Omental fat pad (tissue), 4 donors: ENCODE measurements around the gene MTCL1. TPM values are rescaled to one million over a fixed set of nuclear protein-coding genes. Genes with fewer than 3 reads are reported as not detected.

Experiments used
- ATAC-seq: fragments of 150-250 bp; one replicate; pipeline ENCODE4 v1.9.1; 2016; ENCODE audit warnings: mild to moderate bottlenecking, moderate library complexity; ENCODE audit not compliant: low FRiP score
- DNase-seq: peaks from one replicate; pipeline ENCODE4 v3.0.0-alpha.2; 2019; ENCODE audit warnings: low spot score
- total RNA-seq, 4 donors: library from RNA; depleted of rRNA; stranded (reverse); fragments of >200 nt; gene quantifications; one replicate each; pipeline ENCODE4 v1.1.0, GENCODE V29; 2016
- TF ChIP-seq, protein P1 (sequence below), 3 donors: fragments of 450-650 bp; IDR thresholded peaks; one replicate each; pipeline ENCODE4 v1.5.1; 2016 to 2017; ENCODE audit warnings: antibody characterized with exemption in 3 of 3, mild to moderate bottlenecking in 3 of 3, moderate library complexity in 2 of 3

MTCL1 gene
- total RNA-seq, 4 donors from 2014 or later, result 1.6 to 3.5 (median 2.0) TPM

DNA sequence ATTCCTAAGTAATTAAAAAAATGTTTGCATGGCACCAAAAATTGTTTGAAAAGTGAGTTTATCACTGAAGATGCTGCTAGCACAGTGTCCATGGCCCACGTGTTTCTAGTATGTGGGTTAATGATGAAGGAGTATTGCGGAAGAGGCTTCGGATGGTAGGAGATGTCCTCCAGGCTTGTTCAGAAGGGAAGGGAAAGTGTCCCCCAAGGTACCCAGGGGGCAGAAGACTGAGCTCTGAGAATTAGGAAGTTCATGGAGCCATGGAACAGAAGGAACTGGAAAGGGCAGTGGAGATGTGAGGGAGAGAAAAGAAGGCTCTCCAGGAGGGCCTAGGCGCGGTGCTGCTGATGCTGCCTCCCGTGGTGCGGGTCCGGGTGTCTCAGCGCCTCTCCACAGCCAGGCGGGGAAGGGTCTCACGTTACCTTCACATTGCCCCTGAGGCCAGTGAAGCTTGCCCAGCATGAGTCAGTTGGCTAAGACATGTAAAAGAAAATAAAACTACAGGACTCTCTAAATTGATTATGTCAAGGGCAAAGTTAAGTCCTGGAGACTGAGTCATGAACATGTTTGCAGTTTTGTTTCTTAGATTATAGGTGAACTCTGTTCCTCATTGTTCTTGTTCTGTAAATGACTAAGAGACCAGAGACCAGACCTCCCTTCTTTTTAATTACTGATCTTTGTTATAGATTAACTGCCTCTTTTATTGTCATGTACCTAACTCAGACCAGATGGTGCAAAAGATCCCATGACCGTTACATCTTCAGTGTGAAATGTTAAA lies 89.0 kb downstream of the MTCL1 start:
- no peak for ATAC-seq

GRCh38 chr18:8794934-8795280 lies 89.6 kb downstream of the MTCL1 start:
- ATAC-seq, result no peak
- TF ChIP-seq, protein P1, sequence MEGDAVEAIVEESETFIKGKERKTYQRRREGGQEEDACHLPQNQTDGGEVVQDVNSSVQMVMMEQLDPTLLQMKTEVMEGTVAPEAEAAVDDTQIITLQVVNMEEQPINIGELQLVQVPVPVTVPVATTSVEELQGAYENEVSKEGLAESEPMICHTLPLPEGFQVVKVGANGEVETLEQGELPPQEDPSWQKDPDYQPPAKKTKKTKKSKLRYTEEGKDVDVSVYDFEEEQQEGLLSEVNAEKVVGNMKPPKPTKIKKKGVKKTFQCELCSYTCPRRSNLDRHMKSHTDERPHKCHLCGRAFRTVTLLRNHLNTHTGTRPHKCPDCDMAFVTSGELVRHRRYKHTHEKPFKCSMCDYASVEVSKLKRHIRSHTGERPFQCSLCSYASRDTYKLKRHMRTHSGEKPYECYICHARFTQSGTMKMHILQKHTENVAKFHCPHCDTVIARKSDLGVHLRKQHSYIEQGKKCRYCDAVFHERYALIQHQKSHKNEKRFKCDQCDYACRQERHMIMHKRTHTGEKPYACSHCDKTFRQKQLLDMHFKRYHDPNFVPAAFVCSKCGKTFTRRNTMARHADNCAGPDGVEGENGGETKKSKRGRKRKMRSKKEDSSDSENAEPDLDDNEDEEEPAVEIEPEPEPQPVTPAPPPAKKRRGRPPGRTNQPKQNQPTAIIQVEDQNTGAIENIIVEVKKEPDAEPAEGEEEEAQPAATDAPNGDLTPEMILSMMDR (IDR thresholded peaks at IDR 0.05), result no peak

More for the DNA sequence above, 89.0 kb downstream of the MTCL1 start:
- TF ChIP-seq, protein P1 (IDR thresholded peaks at IDR 0.05), result no peak
- DNase-seq, result no peak

GRCh38 chr18:8795586-8796325 lies 90.4 kb downstream of the MTCL1 start:
- ATAC-seq (no peak), DNase-seq (no peak)
- TF ChIP-seq, protein P1 (IDR thresholded peaks at IDR 0.05), result no peak

More at GRCh38 chr18:8794934-8795280, 89.6 kb downstream of the MTCL1 start:
- no peak for DNase-seq

- ATAC-seq (no peak), DNase-seq (no peak)
- TF ChIP-seq, protein P1 (IDR thresholded peaks at IDR 0.05), result no peak
Observed at GRCh38 chr18:8797206-8797605, 91.8 kb downstream of the MTCL1 start.

- DNase-seq (no peak), ATAC-seq (no peak)
- TF ChIP-seq, protein P1 (IDR thresholded peaks at IDR 0.05), result no peak
Observed at GRCh38 chr18:8799001-8799400, 93.6 kb downstream of the MTCL1 start.

- ATAC-seq (peak; percentile 21), DNase-seq (no peak)
- TF ChIP-seq, protein P1 (IDR thresholded peaks at IDR 0.05), result no peak
Observed at GRCh38 chr18:8799596-8800441, 94.5 kb downstream of the MTCL1 start.
